Fibroblast of lung (primary cell): Measurements from ENCODE around the gene LILRA1. TPM values are rescaled to one million over a fixed set of nuclear protein-coding genes. Genes with fewer than 3 reads are reported as not detected.
"Not testable (repeated sequence)": the region's sequence is repeated elsewhere in the genome, so short reads cannot be mapped to it uniquely, and the experiment has no call there.

Source experiments
- DNase-seq, 2 donors: peaks; one replicate each; pipeline versions ENCODE4 v3.0.0 to v3.0.0-alpha.2; 2010; ENCODE audit warnings: low read depth in 2 of 2
- H2AFZ ChIP-seq: 2 replicates; pipeline ENCODE4 v1.5.1; 2012; ENCODE audit warnings: low read length, control low read depth, inconsistent platforms
- H3K27ac ChIP-seq: 2 replicates; pipeline ENCODE4 v1.5.1; 2011; ENCODE audit warnings: low read length, control low read depth; ENCODE audit not compliant: insufficient read depth
- H3K27me3 ChIP-seq: 2 replicates; pipeline ENCODE4 v1.5.1; 2011; ENCODE audit warnings: mild to moderate bottlenecking, low read length; ENCODE audit not compliant: control insufficient read depth, insufficient read depth
- H3K36me3 ChIP-seq: 2 replicates; pipeline ENCODE4 v1.5.1; 2011; ENCODE audit warnings: low read length; ENCODE audit not compliant: control insufficient read depth, insufficient read depth
- H3K4me1 ChIP-seq: 2 replicates; pipeline ENCODE4 v1.5.1; 2011; ENCODE audit warnings: low read length; ENCODE audit not compliant: control insufficient read depth, insufficient read depth; ENCODE audit errors: extremely low read depth
- H3K4me2 ChIP-seq: 2 replicates; pipeline ENCODE4 v1.5.1; 2011; ENCODE audit warnings: low read length, control low read depth; ENCODE audit not compliant: insufficient read depth; ENCODE audit errors: extremely low read depth
- H3K4me3 ChIP-seq, 4 experiments: fragments of 200-600 bp in 1 of 4; sonication (generic) in 1 of 4; replicated peaks in 1 of 4; 2 replicates each; pipeline ENCODE4 v1.5.1; 2011 to 2016; ENCODE audit warnings: low read length in 4 of 4, low read depth in 3 of 4, mild to moderate bottlenecking in 3 of 4, control low read depth in 2 of 4, inconsistent platforms in 1 of 4, mixed read lengths in 1 of 4; ENCODE audit not compliant: insufficient read depth in 1 of 4; ENCODE audit errors: control extremely low read depth in 1 of 4
- H3K79me2 ChIP-seq: 2 replicates; pipeline ENCODE4 v1.5.1; 2012; ENCODE audit warnings: mild to moderate bottlenecking, low read length, inconsistent platforms; ENCODE audit not compliant: control insufficient read depth, insufficient read depth
- H3K9ac ChIP-seq: 2 replicates; pipeline ENCODE4 v1.5.1; 2011; ENCODE audit warnings: mild to moderate bottlenecking, low read length, control low read depth; ENCODE audit not compliant: insufficient read depth
- H3K9me3 ChIP-seq: 2 replicates; pipeline ENCODE4 v1.5.1; 2012; ENCODE audit warnings: low read depth, low read length; ENCODE audit not compliant: control insufficient read depth, insufficient read depth
- H4K20me1 ChIP-seq: 2 replicates; pipeline ENCODE4 v1.5.1; 2011; ENCODE audit warnings: low read length; ENCODE audit not compliant: control insufficient read depth, insufficient read depth; ENCODE audit errors: extremely low read depth
- CTCF ChIP-seq, 2 donors: IDR thresholded peaks in 1 of 2; conservative IDR thresholded peaks in 1 of 2; 1 replicate in 1 of 2; 2 replicates in 1 of 2; pipeline ENCODE4 v1.5.1; 2011 to 2012; ENCODE audit warnings: low read length in 2 of 2, control low read depth in 1 of 2, inconsistent platforms in 1 of 2, low read depth in 1 of 2, mild to moderate bottlenecking in 1 of 2
- EZH2 ChIP-seq: IDR thresholded peaks from 2 replicates; pipeline ENCODE4 v1.5.1; 2012; ENCODE audit warnings: low read length, control low read depth, mild to moderate bottlenecking; ENCODE audit errors: missing control alignments
- polyA plus RNA-seq, 2 donors: library from polyadenylated mRNA; depleted of rRNA in 1 of 2; stranded (reverse) in 1 of 2; unstranded in 1 of 2; fragments of >200 nt; gene quantifications; 2 replicates each; pipeline ENCODE4 v1.2.1, GENCODE V29; 2011 to 2012; ENCODE audit warnings: missing spikeins in 1 of 2
- total RNA-seq: library from RNA; depleted of rRNA; stranded (reverse); fragments of >200 nt; gene quantifications from 2 replicates; pipeline ENCODE4 v1.2.1, GENCODE V29; 2014

LILRA1 gene
- total and polyA plus RNA-seq, 2 donors (not counting 1 experiment from before 2014, with no cell fraction given): not detected

- H3K27ac ChIP-seq: no peak overlapping the region
- no peak overlapping the region for H3K4me2 ChIP-seq
- H3K4me1 ChIP-seq: no peaks in the 10 kb centered on the region
- H3K4me3 ChIP-seq: no peak overlapping the region
- H2AFZ ChIP-seq: no peak overlapping the region
- TF ChIP-seq EZH2 (no peak), CTCF (conservative IDR thresholded peaks at IDR 0.05 in 1 of 2, IDR thresholded peaks at IDR 0.05 in 1 of 2; ENCODE audit: low read depth in 1 of 2, low read length in 2 of 2) (no peak)
- no peaks in the 10 kb centered on the region for H3K27me3 ChIP-seq
- no peaks in the 10 kb centered on the region for H3K79me2 ChIP-seq
- no peak overlapping the region for H3K9ac ChIP-seq
- no peaks in the 10 kb centered on the region for H4K20me1 ChIP-seq
- no peaks in the 10 kb centered on the region for H3K36me3 ChIP-seq
- no peak for DNase-seq
- H3K9me3 ChIP-seq: no peaks in the 10 kb centered on the region
These were observed 45.3 kb downstream of the LILRA1 start for GRCh38 chr19:54638683-54639082.

- H3K4me2 ChIP-seq, H3K4me1 ChIP-seq, H3K9me3 ChIP-seq, H3K4me3 ChIP-seq, H3K79me2 ChIP-seq, DNase-seq, H3K27me3 ChIP-seq, H3K27ac ChIP-seq, H4K20me1 ChIP-seq, H3K36me3 ChIP-seq, H2AFZ ChIP-seq, H3K9ac ChIP-seq: not testable (repeated sequence)
These were observed 49.5 kb downstream of the LILRA1 start for GRCh38 chr19:54642953-54643352.

GRCh38 chr19:54643583-54643982 is 50.2 kb downstream of the LILRA1 start:
- not testable (repeated sequence) for H3K9me3 ChIP-seq, H3K4me2 ChIP-seq, H2AFZ ChIP-seq, H3K27ac ChIP-seq, H3K36me3 ChIP-seq, DNase-seq, H3K27me3 ChIP-seq, H3K79me2 ChIP-seq, H3K4me1 ChIP-seq, H4K20me1 ChIP-seq, H3K4me3 ChIP-seq, H3K9ac ChIP-seq

- Histone ChIP-seq H3K4me2 (no peak overlapping the region), H3K79me2 (no peaks in the 10 kb centered on the region), H3K27ac (no peak overlapping the region), H3K9ac (no peak overlapping the region), H3K9me3 (no peaks in the 10 kb centered on the region), H3K4me3 (no peak overlapping the region), H4K20me1 (no peaks in the 10 kb centered on the region), H3K36me3 (no peaks in the 10 kb centered on the region), H3K4me1 (no peaks in the 10 kb centered on the region), H3K27me3 (no peaks in the 10 kb centered on the region), H2AFZ (no peak overlapping the region)
- TF ChIP-seq CTCF (conservative IDR thresholded peaks at IDR 0.05 in 1 of 2, IDR thresholded peaks at IDR 0.05 in 1 of 2; ENCODE audit: low read depth in 1 of 2, low read length in 2 of 2) (no peak), EZH2 (no peak)
- DNase-seq: no peak
These were observed 50.6 kb downstream of the LILRA1 start for GRCh38 chr19:54644056-54644455.
